Spleen (tissue), 11 donors: ENCODE measurements around the gene TTC7B. TPM values are rescaled to one million over a fixed set of nuclear protein-coding genes. Genes with fewer than 3 reads are reported as not detected.

Experiments
- DNase-seq: peaks from one replicate; pipeline ENCODE4 v3.0.0-alpha.2; 2020
- H3K27ac ChIP-seq, 8 donors: fragments of 200-600 bp; sonication (generic) in 7 of 8; 1 replicate in 4 of 8; 2 replicates in 4 of 8; pipeline versions ENCODE4 v1.5.0 to v1.8.0; 2016 to 2021; ENCODE audit warnings: inconsistent platforms in 4 of 8, mild to moderate bottlenecking in 4 of 8, moderate library complexity in 1 of 8
- H3K27me3 ChIP-seq, 7 donors: fragments of 200-600 bp; sonication (generic) in 6 of 7; replicated peaks in 1 of 7; 1 replicate in 4 of 7; 2 replicates in 3 of 7; pipeline versions ENCODE4 v1.5.0 to v1.8.0; 2016 to 2021; ENCODE audit warnings: inconsistent platforms in 3 of 7, mild to moderate bottlenecking in 1 of 7
- H3K36me3 ChIP-seq, 6 donors: fragments of 200-600 bp; sonication (generic) in 5 of 6; 1 replicate in 4 of 6; 2 replicates in 2 of 6; pipeline versions ENCODE4 v1.5.0 to v1.8.0; 2016 to 2021; ENCODE audit warnings: inconsistent platforms in 2 of 6
- H3K4me1 ChIP-seq, 6 donors: fragments of 200-600 bp; sonication (generic) in 5 of 6; 1 replicate in 3 of 6; 2 replicates in 3 of 6; pipeline versions ENCODE4 v1.5.0 to v1.8.0; 2016 to 2021; ENCODE audit warnings: inconsistent platforms in 3 of 6
- H3K4me3 ChIP-seq, 8 donors: fragments of 200-600 bp; sonication (generic) in 7 of 8; 1 replicate in 4 of 8; 2 replicates in 4 of 8; pipeline versions ENCODE4 v1.5.0 to v1.8.0; 2016 to 2021; ENCODE audit warnings: inconsistent platforms in 4 of 8, mild to moderate bottlenecking in 4 of 8, moderate library complexity in 2 of 8
- H3K9me3 ChIP-seq, 8 donors: fragments of 200-600 bp; sonication (generic) in 7 of 8; 1 replicate in 4 of 8; 2 replicates in 4 of 8; pipeline versions ENCODE4 v1.5.0 to v1.8.0; 2016 to 2021; ENCODE audit warnings: inconsistent platforms in 4 of 8
- POLR2A ChIP-seq, 3 donors: fragments of 450-650 bp; IDR thresholded peaks; one replicate each; pipeline ENCODE4 v1.5.1; 2017; ENCODE audit warnings: antibody characterized with exemption in 3 of 3, mild to moderate bottlenecking in 1 of 3
- POLR2AphosphoS5 ChIP-seq, 3 donors: sonication (generic); formaldehyde crosslinking; IDR thresholded peaks; one replicate each; pipeline ENCODE4 v1.5.1; 2017; ENCODE audit warnings: antibody characterized with exemption in 3 of 3
- WGBS, 5 donors: extraction: QIAGEN DNeasy Blood & Tissue Kit in 3 of 5; methylation state at CpG; one replicate each; pipeline versions ENCODE4 v1.1.5 to v1.1.7; 2013 to 2018; 5-methylcytosine and 5-hydroxymethylcytosine counted together
- intact Hi-C: fragments of 100-400 bp; cut with DNase I; formaldehyde crosslinking; loops from one replicate; pipeline ENCODE4 v1.15.0; 2023; ENCODE audit warnings: low total_unique reads
- polyA plus RNA-seq, 3 donors: library from polyadenylated mRNA; stranded (reverse); fragments of 200-250 nt; gene quantifications; one replicate each; pipeline ENCODE4 v1.2.1, GENCODE V29; 2013
- total RNA-seq, 7 donors: library from RNA; depleted of rRNA in 3 of 7; stranded (reverse); fragments of >200 nt in 3 of 7; fragmentation: NEBNext Ultra II Directional in 4 of 7; extraction: Animal tissue kit (Norgen Biotek cat#: 25700) in 4 of 7; gene quantifications; one replicate each; pipeline versions ENCODE4 v1.1.0 to v1.2.1, GENCODE V29; 2016 to 2021
- TF ChIP-seq, protein P1 (sequence below), 11 experiments: fragments of 200-600 bp in 7 of 11; fragments of 450-650 bp in 4 of 11; sonication (generic) in 4 of 11; IDR thresholded peaks in 8 of 11; conservative IDR thresholded peaks in 3 of 11; 1 replicate in 7 of 11; 2 replicates in 4 of 11; pipeline versions ENCODE4 v1.4.0 to v1.8.0; 2016 to 2021; ENCODE audit warnings: antibody characterized with exemption in 11 of 11, inconsistent platforms in 4 of 11, mild to moderate bottlenecking in 1 of 11
- donor health status: healthy with polysubstance abuse.
- donor health status: DM: no; HTN: no; CAD: no; lungs with moderate emphysema.
- donor health status: DM: no; HTN: no; CAD: no.
- donor health status: Bipolar disorder and iron deficiency.
- donor health status: healthy.
- donor health status: DM: no; HTN: no; CAD: no.
- donor health status: DM: yes; HTN: yes; CAD: no.

The TTC7B gene
- total and polyA plus RNA-seq, 10 donors, result 6.6 to 98.4 (median 62.6) TPM

GRCh38 chr14:90645842-90646443 is 170.3 kb downstream of the TTC7B start:
- H3K27ac ChIP-seq, result no peak overlapping the region

DNA sequence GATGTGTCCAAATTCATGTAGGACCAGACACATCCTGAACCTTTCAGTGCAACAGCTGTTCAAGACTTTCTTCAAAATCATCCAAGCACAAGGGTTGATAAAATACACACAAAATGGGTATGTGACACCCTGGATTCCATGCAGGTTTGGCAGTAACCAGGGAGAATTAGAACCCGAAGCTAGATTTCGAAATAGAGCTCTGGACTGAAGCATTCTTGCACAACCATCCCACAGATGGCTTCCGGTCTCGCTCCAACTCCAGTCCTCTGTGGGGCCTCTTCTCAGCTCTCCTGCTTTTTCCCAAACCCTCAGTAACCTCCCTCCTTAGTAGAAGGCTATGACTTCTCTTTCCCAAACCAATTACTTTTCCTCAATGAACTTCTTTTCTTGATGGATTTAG is 171.3 kb downstream of the TTC7B start:
- H3K4me1 ChIP-seq, result peaks cover 0 to 15% (median 0%) of the 10 kb centered on the region in 6 donors
- 53 to 86% (median 58%) methylated on average over 4 of the region's 4 CpGs for WGBS, 5 donors
- no peak for TF ChIP-seq POLR2A (IDR thresholded peaks at IDR 0.05)
- TF ChIP-seq, protein P1, sequence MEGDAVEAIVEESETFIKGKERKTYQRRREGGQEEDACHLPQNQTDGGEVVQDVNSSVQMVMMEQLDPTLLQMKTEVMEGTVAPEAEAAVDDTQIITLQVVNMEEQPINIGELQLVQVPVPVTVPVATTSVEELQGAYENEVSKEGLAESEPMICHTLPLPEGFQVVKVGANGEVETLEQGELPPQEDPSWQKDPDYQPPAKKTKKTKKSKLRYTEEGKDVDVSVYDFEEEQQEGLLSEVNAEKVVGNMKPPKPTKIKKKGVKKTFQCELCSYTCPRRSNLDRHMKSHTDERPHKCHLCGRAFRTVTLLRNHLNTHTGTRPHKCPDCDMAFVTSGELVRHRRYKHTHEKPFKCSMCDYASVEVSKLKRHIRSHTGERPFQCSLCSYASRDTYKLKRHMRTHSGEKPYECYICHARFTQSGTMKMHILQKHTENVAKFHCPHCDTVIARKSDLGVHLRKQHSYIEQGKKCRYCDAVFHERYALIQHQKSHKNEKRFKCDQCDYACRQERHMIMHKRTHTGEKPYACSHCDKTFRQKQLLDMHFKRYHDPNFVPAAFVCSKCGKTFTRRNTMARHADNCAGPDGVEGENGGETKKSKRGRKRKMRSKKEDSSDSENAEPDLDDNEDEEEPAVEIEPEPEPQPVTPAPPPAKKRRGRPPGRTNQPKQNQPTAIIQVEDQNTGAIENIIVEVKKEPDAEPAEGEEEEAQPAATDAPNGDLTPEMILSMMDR (IDR thresholded peaks at IDR 0.05 in 8 of 11, conservative IDR thresholded peaks at IDR 0.05 in 3 of 11), result no peak
- TF ChIP-seq POLR2AphosphoS5 (IDR thresholded peaks at IDR 0.05), result no peak
- peak overlapping the region in 3 of 8 donors; percentile 7 to 44 (median 30) for H3K27ac ChIP-seq
- H3K36me3 ChIP-seq, result peaks cover 0 to 49% (median 8%) of the 10 kb centered on the region in 6 donors
- intact Hi-C loops, result no loop called here
- no peak for DNase-seq
- no peaks in the 10 kb centered on the region for H3K27me3 ChIP-seq
- no peak overlapping the region for H3K4me3 ChIP-seq
- no peaks in the 10 kb centered on the region for H3K9me3 ChIP-seq

More at GRCh38 chr14:90645842-90646443, 170.3 kb downstream of the TTC7B start:
- Histone ChIP-seq H3K4me1 (peaks cover 0 to 15% (median 0%) of the 10 kb centered on the region in 6 donors), H3K9me3 (no peaks in the 10 kb centered on the region), H3K4me3 (no peak overlapping the region), H3K36me3 (peaks cover 0 to 49% (median 8%) of the 10 kb centered on the region in 6 donors), H3K27me3 (no peaks in the 10 kb centered on the region)
- 88 to 97% (median 96%) methylated on average over 6 of the region's 6 CpGs for WGBS, 5 donors
- intact Hi-C loops, result no loop called here
- TF ChIP-seq, protein P1 (IDR thresholded peaks at IDR 0.05 in 8 of 11, conservative IDR thresholded peaks at IDR 0.05 in 3 of 11), result no peak
- no peak for TF ChIP-seq POLR2A (IDR thresholded peaks at IDR 0.05)
- no peak for TF ChIP-seq POLR2AphosphoS5 (IDR thresholded peaks at IDR 0.05)
- DNase-seq, result no peak

- 76 to 78% (median 77%) methylated on average over 9 of the region's 9 CpGs for WGBS, 5 donors
- no peak overlapping the region for H3K4me3 ChIP-seq
- H3K27ac ChIP-seq, result peak overlapping the region in 2 of 8 donors; percentile 7 to 44
- TF ChIP-seq POLR2A (IDR thresholded peaks at IDR 0.05), result no peak
- intact Hi-C loops, result no loop called here
- H3K27me3 ChIP-seq, result no peaks in the 10 kb centered on the region
- H3K9me3 ChIP-seq, result no peaks in the 10 kb centered on the region
- peaks cover 0 to 49% (median 8%) of the 10 kb centered on the region in 6 donors for H3K36me3 ChIP-seq
- peaks cover 0 to 15% (median 0%) of the 10 kb centered on the region in 6 donors for H3K4me1 ChIP-seq
- no peak for DNase-seq
These were observed 172.1 kb downstream of the TTC7B start for GRCh38 chr14:90643982-90644670.

GRCh38 chr14:90642244-90642717 is 173.9 kb downstream of the TTC7B start:
- Histone ChIP-seq H3K27me3 (no peaks in the 10 kb centered on the region), H3K4me3 (no peak overlapping the region), H3K9me3 (no peaks in the 10 kb centered on the region), H3K36me3 (peaks cover 0 to 49% (median 8%) of the 10 kb centered on the region in 6 donors), H3K4me1 (peaks cover 0 to 15% (median 0%) of the 10 kb centered on the region in 6 donors), H3K27ac (no peak overlapping the region)
- WGBS, 5 donors, result 60 to 72% (median 68%) methylated on average over 3 of the region's 3 CpGs
- TF ChIP-seq POLR2A (IDR thresholded peaks at IDR 0.05) (no peak), POLR2AphosphoS5 (IDR thresholded peaks at IDR 0.05) (no peak)
- TF ChIP-seq, protein P1 (IDR thresholded peaks at IDR 0.05 in 8 of 11, conservative IDR thresholded peaks at IDR 0.05 in 3 of 11), result no peak
- intact Hi-C loops, result no loop called here
- no peak for DNase-seq
